Measurements from ENCODE around the gene LITAF. TPM values are rescaled to one million over a fixed set of nuclear protein-coding genes. Genes with fewer than 3 reads are reported as not detected.
"Not testable (repeated sequence)": the region's sequence is repeated elsewhere in the genome, so short reads cannot be mapped to it uniquely, and the experiment has no call there.

The LITAF gene
- total RNA-seq, 1 experiment from 2014 or later, result 84.2 TPM

GRCh38 chr16:11514283-11514682 is 72.4 kb downstream of the LITAF start:
- no peak for TF ChIP-seq POLR2AphosphoS5 (IDR thresholded peaks at IDR 0.05; ENCODE audit: low read depth, low read length)
- no peak for TF ChIP-seq EGR1 (IDR thresholded peaks at IDR 0.05; ENCODE audit: low read depth)
- no peak for TF ChIP-seq SRF (IDR thresholded peaks at IDR 0.05; ENCODE audit: low read depth)
- no peak for TF ChIP-seq EZH2 (IDR thresholded peaks at IDR 0.05)
- TF ChIP-seq ZFX (IDR thresholded peaks at IDR 0.05), result no peak
- TF ChIP-seq TCF7L2 (IDR thresholded peaks at IDR 0.05; ENCODE audit: borderline replicate concordance, extremely low read depth, insufficient read depth, insufficient read length), result no peak
- TF ChIP-seq REST (IDR thresholded peaks at IDR 0.05; ENCODE audit: low read depth), result no peak
- TF ChIP-seq CEBPB (IDR thresholded peaks at IDR 0.05; ENCODE audit: low read depth), result no peak
- no peak for TF ChIP-seq POLR2A (IDR thresholded peaks at IDR 0.05; ENCODE audit: borderline replicate concordance, extremely low read depth, insufficient read depth, insufficient read length)
- no peak for TF ChIP-seq CBX3 (IDR thresholded peaks at IDR 0.05; ENCODE audit: low read depth)
- no peak for TF ChIP-seq YY1 (IDR thresholded peaks at IDR 0.05; ENCODE audit: extremely low read depth, insufficient replicate concordance, low read depth, low read length)
- TF ChIP-seq JUND (IDR thresholded peaks at IDR 0.05), result no peak
- no peak for TF ChIP-seq SP1 (IDR thresholded peaks at IDR 0.05; ENCODE audit: low read depth)
- no peak for TF ChIP-seq FOSL1 (IDR thresholded peaks at IDR 0.05; ENCODE audit: low read depth)
- TF ChIP-seq, protein P1, sequence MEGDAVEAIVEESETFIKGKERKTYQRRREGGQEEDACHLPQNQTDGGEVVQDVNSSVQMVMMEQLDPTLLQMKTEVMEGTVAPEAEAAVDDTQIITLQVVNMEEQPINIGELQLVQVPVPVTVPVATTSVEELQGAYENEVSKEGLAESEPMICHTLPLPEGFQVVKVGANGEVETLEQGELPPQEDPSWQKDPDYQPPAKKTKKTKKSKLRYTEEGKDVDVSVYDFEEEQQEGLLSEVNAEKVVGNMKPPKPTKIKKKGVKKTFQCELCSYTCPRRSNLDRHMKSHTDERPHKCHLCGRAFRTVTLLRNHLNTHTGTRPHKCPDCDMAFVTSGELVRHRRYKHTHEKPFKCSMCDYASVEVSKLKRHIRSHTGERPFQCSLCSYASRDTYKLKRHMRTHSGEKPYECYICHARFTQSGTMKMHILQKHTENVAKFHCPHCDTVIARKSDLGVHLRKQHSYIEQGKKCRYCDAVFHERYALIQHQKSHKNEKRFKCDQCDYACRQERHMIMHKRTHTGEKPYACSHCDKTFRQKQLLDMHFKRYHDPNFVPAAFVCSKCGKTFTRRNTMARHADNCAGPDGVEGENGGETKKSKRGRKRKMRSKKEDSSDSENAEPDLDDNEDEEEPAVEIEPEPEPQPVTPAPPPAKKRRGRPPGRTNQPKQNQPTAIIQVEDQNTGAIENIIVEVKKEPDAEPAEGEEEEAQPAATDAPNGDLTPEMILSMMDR (IDR thresholded peaks at IDR 0.05 in 2 of 3, conservative IDR thresholded peaks at IDR 0.05 in 1 of 3; ENCODE audit: borderline replicate concordance in 1 of 3, insufficient read depth in 1 of 3, low read depth in 2 of 3, low read length in 2 of 3), result no peak
- no peak for TF ChIP-seq ELF1 (IDR thresholded peaks at IDR 0.05; ENCODE audit: borderline replicate concordance, low read depth)
- Histone ChIP-seq H3K4me2 (ENCODE audit: low read length) (no peak overlapping the region), H3K4me1 (ENCODE audit: control insufficient read depth in 1 of 2, insufficient read depth in 2 of 2, low read length in 2 of 2) (no peaks in the 10 kb centered on the region; a peak in 1 of 4 replicates), H3K36me3 (ENCODE audit: control insufficient read depth in 1 of 2, insufficient read depth in 2 of 2, low read length in 2 of 2) (no peaks in the 10 kb centered on the region), H3K9me3 (ENCODE audit: control insufficient read depth in 1 of 2, insufficient read depth in 1 of 2, low read depth in 1 of 2, low read length in 2 of 2) (no peaks in the 10 kb centered on the region), H3K27ac (ENCODE audit: low read depth, low read length) (no peak overlapping the region), H4K20me1 (ENCODE audit: insufficient read depth) (no peaks in the 10 kb centered on the region), H3K27me3 (ENCODE audit: insufficient read depth, low read length) (no peaks in the 10 kb centered on the region), H3K79me2 (ENCODE audit: insufficient read depth, low read length) (no peaks in the 10 kb centered on the region), H3K9ac (ENCODE audit: low read length) (no peak overlapping the region), H2AFZ (ENCODE audit: low read depth, low read length, poor library complexity, severe bottlenecking) (no peak overlapping the region), H3K4me3 (replicated peaks in 1 of 2; ENCODE audit: low read depth in 1 of 2, low read length in 2 of 2) (no peak overlapping the region), H3K9me2 (ENCODE audit: insufficient read depth) (no peaks in the 10 kb centered on the region)
- DNase-seq (ENCODE audit: low read depth, low spot score) (no peak), ATAC-seq (no peak)
- RAD21 ChIA-PET (ENCODE audit: low non-redundant PET in 1 of 2, low total read pairs in 2 of 2, uncharacterized antibody in 2 of 2, unreplicated experiment in 2 of 2), result no interaction called here
- CTCF ChIA-PET, result interaction anchor here (1.0 kb wide), 1 partner anchor 18 kb away, joined by 4 read pairs; no protein-coding TSS in a partner anchor
- BruUV-seq (replicated peaks), result no TSS peak
- POLR2A ChIA-PET, result no interaction called here
- intact Hi-C loops (cut with micrococcal nuclease), result no loop called here

DNA sequence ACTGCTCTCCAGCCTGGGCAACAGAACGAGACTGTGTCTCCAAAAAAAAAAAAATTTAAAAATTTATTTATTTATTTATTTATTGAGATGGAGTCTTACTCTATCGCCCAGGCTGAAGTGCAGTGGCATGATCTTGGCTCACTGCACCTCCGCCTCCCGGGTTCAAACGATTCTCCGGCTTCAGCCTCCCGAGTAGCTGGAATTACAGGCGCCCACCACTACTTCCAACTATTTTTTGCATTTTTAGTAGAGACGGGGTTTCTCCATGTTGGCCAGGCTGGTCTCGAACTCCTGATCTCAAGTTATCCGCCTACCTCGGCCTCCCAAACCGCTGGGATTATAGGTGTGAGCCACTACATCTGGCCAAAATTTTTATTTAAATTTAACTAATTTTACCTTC is 73.4 kb downstream of the LITAF start:
- H3K4me1 ChIP-seq (ENCODE audit: control insufficient read depth in 1 of 2, insufficient read depth in 2 of 2, low read length in 2 of 2); POLR2A ChIA-PET; DNase-seq (ENCODE audit: low read depth, low spot score); H3K4me3 ChIP-seq (replicated peaks in 1 of 2; ENCODE audit: low read depth in 1 of 2, low read length in 2 of 2); H4K20me1 ChIP-seq (ENCODE audit: insufficient read depth); H2AFZ ChIP-seq (ENCODE audit: low read depth, low read length, poor library complexity, severe bottlenecking); BruUV-seq (replicated peaks); intact Hi-C loops (cut with micrococcal nuclease); H3K79me2 ChIP-seq (ENCODE audit: insufficient read depth, low read length); H3K9ac ChIP-seq (ENCODE audit: low read length); H3K27me3 ChIP-seq (ENCODE audit: insufficient read depth, low read length); H3K36me3 ChIP-seq (ENCODE audit: control insufficient read depth in 1 of 2, insufficient read depth in 2 of 2, low read length in 2 of 2); H3K27ac ChIP-seq (ENCODE audit: low read depth, low read length); H3K4me2 ChIP-seq (ENCODE audit: low read length); RAD21 ChIA-PET (ENCODE audit: low non-redundant PET in 1 of 2, low total read pairs in 2 of 2, uncharacterized antibody in 2 of 2, unreplicated experiment in 2 of 2); H3K9me3 ChIP-seq (ENCODE audit: control insufficient read depth in 1 of 2, insufficient read depth in 1 of 2, low read depth in 1 of 2, low read length in 2 of 2); ATAC-seq; CTCF ChIA-PET; H3K9me2 ChIP-seq (ENCODE audit: insufficient read depth): not testable (repeated sequence)

Data from HCT116 (cell line).